Cardiac fibroblast (primary cell): ENCODE results near the gene MCU.

Experiments used
- DNase-seq, 2 donors: peaks; one replicate each; pipeline versions ENCODE4 v3.0.0 to v3.0.0-alpha.2; 2010; ENCODE audit warnings: low read depth in 2 of 2
- H3K4me3 ChIP-seq, 2 donors: replicated peaks in 1 of 2; 1 replicate in 1 of 2; 2 replicates in 1 of 2; pipeline ENCODE4 v1.5.1; 2011; ENCODE audit warnings: low read depth in 2 of 2, low read length in 2 of 2, mild to moderate bottlenecking in 2 of 2, moderate library complexity in 1 of 2
- CTCF ChIP-seq: IDR thresholded peaks from one replicate; pipeline ENCODE4 v1.5.1; 2011; ENCODE audit warnings: low read depth, mild to moderate bottlenecking, low read length, inconsistent platforms

The MCU gene

GRCh38 chr10:72785409-72785808, 93.5 kb downstream of the MCU start:
- DNase-seq = peak in 1 of 2 donors; percentile 22
- no peak overlapping the region for H3K4me3 ChIP-seq
- no peak for TF ChIP-seq CTCF

- no peak overlapping the region for H3K4me3 ChIP-seq
- no peak for DNase-seq
- no peak for TF ChIP-seq CTCF
Observed at GRCh38 chr10:72790216-72790990, 98.5 kb downstream of the MCU start.

GRCh38 chr10:72792288-72792687, 100.3 kb downstream of the MCU start:
- H3K4me3 ChIP-seq = no peak overlapping the region
- peak in 1 of 2 donors; percentile 21 for DNase-seq
- TF ChIP-seq CTCF = no peak

- TF ChIP-seq CTCF = no peak
- DNase-seq = no peak
- H3K4me3 ChIP-seq = no peak overlapping the region
Observed at GRCh38 chr10:72793752-72794151, 101.8 kb downstream of the MCU start.

GRCh38 chr10:72794260-72794659, 102.3 kb downstream of the MCU start:
- no peak overlapping the region for H3K4me3 ChIP-seq
- peak; percentile 32 to 59 for DNase-seq
- no peak for TF ChIP-seq CTCF

GRCh38 chr10:72796042-72796441, 104.1 kb downstream of the MCU start:
- DNase-seq = peak; percentile 42 to 48
- H3K4me3 ChIP-seq = no peak overlapping the region
- TF ChIP-seq CTCF = no peak

- no peak overlapping the region for H3K4me3 ChIP-seq
- no peak for TF ChIP-seq CTCF
- no peak for DNase-seq
Observed at GRCh38 chr10:72796538-72796937, 104.6 kb downstream of the MCU start.
